Prostate gland (tissue), 2 donors: ENCODE results near the gene STX5. TPM values are rescaled to one million over a fixed set of nuclear protein-coding genes. Genes with fewer than 3 reads are reported as not detected.
A peak's percentile ranks its signal among the peaks of the same experiment; 100 is the strongest.

Experiments
- DNase-seq: peaks from one replicate; pipeline ENCODE4 v3.0.0-alpha.2; 2019; ENCODE audit warnings: low spot score
- H3K27ac ChIP-seq, 2 donors: fragments of 200-600 bp; sonication (generic); 2 replicates each; pipeline ENCODE4 v1.5.1; 2017 to 2019
- H3K27me3 ChIP-seq: fragments of 200-600 bp; sonication (generic); replicated peaks from 2 replicates; pipeline ENCODE4 v1.5.1; 2019; ENCODE audit not compliant: insufficient read depth
- H3K36me3 ChIP-seq, 2 donors: fragments of 200-600 bp; sonication (generic); 1 replicate in 1 of 2; 2 replicates in 1 of 2; pipeline versions ENCODE4 v1.5.1 to v1.8.1; 2017 to 2019
- H3K4me1 ChIP-seq: fragments of 200-600 bp; sonication (generic); replicated peaks from 2 replicates; pipeline ENCODE4 v1.5.1; 2019
- H3K4me3 ChIP-seq, 2 donors: fragments of 200-600 bp; sonication (generic); 2 replicates each; pipeline ENCODE4 v1.5.1; 2017 to 2019
- H3K9me3 ChIP-seq: fragments of 200-600 bp; sonication (generic); 2 replicates; pipeline ENCODE4 v1.5.1; 2017
- CTCF ChIP-seq, 4 experiments: fragments of 200-600 bp in 2 of 4; fragments of 450-650 bp in 2 of 4; sonication (generic) in 2 of 4; IDR thresholded peaks; 1 replicate in 3 of 4; 2 replicates in 1 of 4; pipeline ENCODE4 v1.5.1; 2016 to 2019; ENCODE audit warnings: antibody characterized with exemption in 4 of 4, mild to moderate bottlenecking in 2 of 4, moderate library complexity in 2 of 4
- POLR2A ChIP-seq: fragments of 450-650 bp; IDR thresholded peaks from one replicate; pipeline ENCODE4 v1.6.1; 2016; ENCODE audit warnings: antibody characterized with exemption, mild to moderate bottlenecking
- POLR2AphosphoS5 ChIP-seq: sonication (generic); formaldehyde crosslinking; IDR thresholded peaks from one replicate; pipeline ENCODE4 v1.6.1; 2017; ENCODE audit warnings: antibody characterized with exemption
- WGBS: methylation state at CpG from one replicate; pipeline ENCODE4 v1.1.5; 2018; 5-methylcytosine and 5-hydroxymethylcytosine counted together
- intact Hi-C: fragments of 100-400 bp; cut with DNase I; formaldehyde crosslinking; loops from one replicate; pipeline ENCODE4 v1.14.2; 2022
- total RNA-seq, 2 donors: library from RNA; depleted of rRNA; stranded (reverse); fragments of >200 nt; gene quantifications; one replicate each; pipeline ENCODE4 v1.1.0, GENCODE V29; 2016

The STX5 gene, protein sequence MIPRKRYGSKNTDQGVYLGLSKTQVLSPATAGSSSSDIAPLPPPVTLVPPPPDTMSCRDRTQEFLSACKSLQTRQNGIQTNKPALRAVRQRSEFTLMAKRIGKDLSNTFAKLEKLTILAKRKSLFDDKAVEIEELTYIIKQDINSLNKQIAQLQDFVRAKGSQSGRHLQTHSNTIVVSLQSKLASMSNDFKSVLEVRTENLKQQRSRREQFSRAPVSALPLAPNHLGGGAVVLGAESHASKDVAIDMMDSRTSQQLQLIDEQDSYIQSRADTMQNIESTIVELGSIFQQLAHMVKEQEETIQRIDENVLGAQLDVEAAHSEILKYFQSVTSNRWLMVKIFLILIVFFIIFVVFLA
- total RNA-seq = 10 to 100 TPM; 34.5 to 57.5 TPM

DNA sequence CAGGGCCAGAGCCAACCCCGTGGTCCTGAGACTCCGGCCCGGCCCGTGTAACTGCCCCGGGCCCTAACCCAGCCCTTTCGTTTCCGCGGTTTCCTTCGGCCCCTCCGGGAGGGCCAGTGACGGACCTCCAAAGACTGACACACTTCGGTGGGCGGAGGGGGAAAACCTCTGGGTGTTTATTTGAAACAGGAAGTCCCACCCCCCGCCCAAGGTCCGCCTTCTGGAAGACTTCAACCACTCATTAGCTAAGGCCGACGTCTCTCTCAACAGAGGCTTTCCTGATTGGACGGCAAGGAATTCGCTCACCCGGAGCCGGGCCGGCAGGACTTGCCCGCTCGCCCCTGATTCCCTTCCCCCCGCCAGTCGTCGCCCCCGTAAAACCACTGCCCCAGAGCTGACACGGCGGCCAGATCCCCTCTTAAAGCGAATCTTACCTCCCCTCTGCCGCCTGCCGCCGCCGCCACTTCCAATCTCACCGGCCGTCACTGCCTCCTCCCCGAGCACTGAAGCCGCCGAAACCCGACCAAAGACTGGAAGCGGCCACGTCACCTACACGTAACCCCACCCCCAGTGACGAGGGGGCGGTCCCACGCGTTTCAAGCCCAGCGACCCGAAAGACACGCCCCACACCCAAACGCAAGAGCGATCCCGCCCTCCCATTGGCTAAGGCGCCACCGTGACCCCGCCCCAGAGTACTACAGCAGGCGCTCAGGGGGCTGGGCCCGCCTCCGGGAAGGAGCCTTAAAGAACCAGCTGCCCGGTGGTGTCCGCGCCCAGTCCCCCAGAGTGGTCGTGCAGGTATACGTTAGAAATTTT lies at the start of gene STX5:
Gene STX5 (minus strand): TSS at position 532 of the 816 bp plus-strand sequence. CDS start 808 bp downstream, outside the sequence.
- Histone ChIP-seq H3K9me3 (no peaks in the 10 kb centered on the region), H3K27me3 (no peaks in the 10 kb centered on the region), H3K4me1 (peaks cover 2% of the 10 kb centered on the region), H3K27ac (peak within 1 kb of the TSS; percentile 92 to 93), H3K4me3 (peak within 1 kb of the TSS; percentile 75 to 92), H3K36me3 (no peaks in the 10 kb centered on the region)
- intact Hi-C loops = no loop called here
- peak; percentile 96 for TF ChIP-seq POLR2AphosphoS5
- peak; percentile 86 for TF ChIP-seq POLR2A
- peak in 1 of 4 experiments; percentile 3 for TF ChIP-seq CTCF (IDR thresholded peaks at IDR 0.05)
- WGBS = 0% methylated on average over 61 of the region's 65 CpGs
- peak; percentile 100 for DNase-seq

DNA sequence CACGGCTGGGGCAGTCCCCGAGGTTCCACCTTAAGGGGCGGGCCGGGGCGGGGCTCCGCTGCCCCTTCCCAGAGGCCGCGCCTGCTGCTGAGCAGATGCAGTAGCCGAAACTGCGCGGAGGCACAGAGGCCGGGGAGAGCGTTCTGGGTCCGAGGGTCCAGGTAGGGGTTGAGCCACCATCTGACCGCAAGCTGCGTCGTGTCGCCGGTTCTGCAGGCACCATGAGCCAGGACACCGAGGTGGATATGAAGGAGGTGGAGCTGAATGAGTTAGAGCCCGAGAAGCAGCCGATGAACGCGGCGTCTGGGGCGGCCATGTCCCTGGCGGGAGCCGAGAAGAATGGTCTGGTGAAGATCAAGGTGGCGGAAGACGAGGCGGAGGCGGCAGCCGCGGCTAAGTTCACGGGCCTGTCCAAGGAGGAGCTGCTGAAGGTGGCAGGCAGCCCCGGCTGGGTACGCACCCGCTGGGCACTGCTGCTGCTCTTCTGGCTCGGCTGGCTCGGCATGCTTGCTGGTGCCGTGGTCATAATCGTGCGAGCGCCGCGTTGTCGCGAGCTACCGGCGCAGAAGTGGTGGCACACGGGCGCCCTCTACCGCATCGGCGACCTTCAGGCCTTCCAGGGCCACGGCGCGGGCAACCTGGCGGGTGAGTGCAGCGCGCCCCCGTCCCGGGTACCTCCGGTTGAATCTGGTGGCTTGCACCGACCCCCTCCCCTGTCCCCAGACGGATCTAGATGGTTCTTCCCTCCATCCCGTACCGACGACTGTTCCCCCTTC lies 49.1 kb upstream of the STX5 start, which contains the start of gene SLC3A2:
Gene SLC3A2 (plus strand): TSS at position 94 of the 776 bp plus-strand sequence. CDS start 128 bp downstream, at position 222.
- TF ChIP-seq CTCF (IDR thresholded peaks at IDR 0.05) = peak; percentile 84 to 90 (median 88)
- peak; percentile 99 for TF ChIP-seq POLR2A
- peak; percentile 98 for TF ChIP-seq POLR2AphosphoS5
- intact Hi-C loops = loop anchor here (2.0 to 5.0 kb wide), 2 partner anchors 38 to 94 kb away; partner anchors contain the start of gene TMEM179B

DNA sequence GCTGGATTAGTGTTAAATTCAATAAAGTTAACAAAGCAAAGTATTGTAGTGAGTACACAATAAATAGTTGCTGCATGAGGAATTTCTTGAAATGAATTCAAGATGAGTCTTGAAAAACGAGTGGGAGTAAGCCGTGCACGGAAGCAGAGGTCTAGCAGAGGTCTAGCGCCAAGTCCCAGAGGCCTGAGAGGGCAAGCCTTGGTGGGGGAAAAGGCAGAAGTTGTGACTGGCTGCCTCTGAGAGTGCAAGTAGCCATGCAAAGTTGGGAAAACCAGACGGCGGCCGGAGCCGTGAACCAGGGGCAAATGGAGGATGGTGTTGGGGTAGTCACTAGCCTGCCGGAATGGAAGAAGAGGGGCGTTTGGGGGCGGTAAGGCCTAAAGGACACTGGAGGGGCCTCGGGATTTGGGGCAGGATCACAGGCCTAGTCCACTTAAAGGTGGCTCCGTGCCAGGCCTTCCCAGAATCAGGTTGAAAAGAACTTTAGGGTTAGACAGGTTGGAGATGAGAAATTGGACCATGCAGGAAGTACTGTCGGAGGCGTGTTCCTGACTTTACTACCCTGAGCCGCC lies 48.5 kb upstream of the STX5 start:
- Histone ChIP-seq H3K9me3 (no peaks in the 10 kb centered on the region), H3K27ac (peak overlapping the region; percentile 99 to 100), H3K4me3 (peak overlapping the region; percentile 78 to 99), H3K4me1 (peaks cover 23% of the 10 kb centered on the region), H3K27me3 (no peaks in the 10 kb centered on the region), H3K36me3 (peaks cover 0 to 16% of the 10 kb centered on the region in 2 donors)
- intact Hi-C loops = loop anchor here (2.0 to 5.0 kb wide), 2 partner anchors 38 to 93 kb away; partner anchors contain the start of gene TMEM179B
- TF ChIP-seq POLR2A (no peak), CTCF (IDR thresholded peaks at IDR 0.05) (no peak), POLR2AphosphoS5 (no peak)
- DNase-seq = peak; percentile 37
- WGBS = under 1% methylated on average over 16 of the region's 16 CpGs

More for the DNA sequence above, 49.1 kb upstream of the STX5 start, which contains the start of gene SLC3A2:
- no peaks in the 10 kb centered on the region for H3K27me3 ChIP-seq
- H3K36me3 ChIP-seq = peaks cover 0 to 23% of the 10 kb centered on the region in 2 donors
- peak within 1 kb of the TSS; percentile 78 to 99 for H3K4me3 ChIP-seq
- H3K9me3 ChIP-seq = no peaks in the 10 kb centered on the region
- under 1% methylated on average over 68 of the region's 69 CpGs for WGBS
- DNase-seq = peak; percentile 95
- H3K4me1 ChIP-seq = peaks cover 23% of the 10 kb centered on the region
- H3K27ac ChIP-seq = peak within 1 kb of the TSS; percentile 99 to 100

DNA sequence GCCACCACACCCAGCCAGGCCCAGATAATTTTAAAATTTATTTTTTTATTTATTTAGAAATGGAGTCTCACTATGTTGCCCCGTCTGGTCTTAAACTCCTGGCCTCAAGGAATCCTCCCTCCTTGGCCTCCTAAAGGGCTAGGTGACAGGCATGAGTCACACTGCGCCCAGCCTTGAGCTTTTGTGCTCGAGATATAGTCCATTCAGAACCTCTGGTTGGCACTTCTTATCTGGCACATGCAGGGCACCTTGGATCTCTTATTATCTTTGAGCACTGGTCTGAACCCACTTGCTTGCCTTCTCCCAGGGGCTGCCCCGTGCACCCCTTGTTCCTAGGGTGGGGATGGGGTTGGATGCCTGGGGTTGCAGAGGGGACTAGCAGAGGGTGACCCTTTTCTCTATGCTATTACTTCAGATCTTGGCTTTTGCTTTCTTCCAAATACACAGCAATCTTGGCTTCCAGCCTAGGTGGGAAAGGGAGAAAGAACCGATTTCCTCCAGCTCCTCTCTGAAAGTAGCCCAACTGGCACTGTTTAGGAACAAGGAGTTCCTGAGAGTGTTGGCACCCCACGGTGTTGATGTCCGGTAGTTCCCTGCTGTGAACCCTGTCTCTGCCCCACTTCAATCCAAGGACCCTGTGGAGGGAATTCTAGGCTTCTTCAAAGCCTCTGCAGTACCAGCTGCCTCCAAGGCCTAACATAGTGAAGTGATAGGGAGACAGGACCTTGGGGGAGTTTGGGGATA lies 47.6 kb upstream of the STX5 start:
- Histone ChIP-seq H3K36me3 (peaks cover 0 to 10% of the 10 kb centered on the region in 2 donors), H3K4me3 (peak overlapping the region in 1 of 2 donors; percentile 78), H3K4me1 (peaks cover 23% of the 10 kb centered on the region), H3K27me3 (no peaks in the 10 kb centered on the region), H3K9me3 (no peaks in the 10 kb centered on the region), H3K27ac (peak overlapping the region; percentile 99 to 100)
- intact Hi-C loops = no loop called here
- WGBS = 32% methylated on average over 7 of the region's 7 CpGs
- TF ChIP-seq POLR2A = no peak
- TF ChIP-seq POLR2AphosphoS5 = peak; percentile 51
- DNase-seq = peak; percentile 72
